ENCODE results near the gene ZBTB16.

DNA sequence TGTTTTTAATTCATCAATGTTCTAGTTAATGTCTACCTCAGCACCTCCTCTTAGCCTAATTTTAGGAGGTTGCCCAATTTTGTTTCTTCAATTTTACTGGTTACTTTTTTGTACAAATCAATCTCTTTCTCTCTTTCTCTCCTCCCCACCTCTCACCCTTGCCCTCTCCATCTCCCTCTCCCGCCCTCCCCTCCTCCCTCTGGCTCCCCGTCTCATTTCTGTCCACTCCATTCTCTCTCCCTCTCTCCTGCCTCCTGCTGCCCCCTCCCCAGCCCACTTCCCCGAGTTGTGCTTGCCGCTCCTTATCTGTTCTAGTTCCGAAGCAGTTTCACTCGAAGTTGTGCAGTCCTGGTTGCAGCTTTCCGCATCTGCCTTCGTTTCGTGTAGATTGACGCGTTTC is 195.8 kb downstream of the ZBTB16 start:
- no peak for TF ChIP-seq CTCF (IDR thresholded peaks at IDR 0.05)
- TF ChIP-seq EZH2 (IDR thresholded peaks at IDR 0.05) = no peak

Measured in neural progenitor cell (in vitro differentiated cells).